NCI-H1048 (cell line): ENCODE measurements around the gene ADAMTSL3.

Experiments used
- DNase-seq: peaks from one replicate; lab custom pipeline; 2025; lab: John Stamatoyannopoulos, UW

Gene ADAMTSL3

GRCh38 chr15:83970295-83970890 lies 316.5 kb downstream of the ADAMTSL3 start:
- DNase-seq, result no peak

GRCh38 chr15:83971992-83972391 lies 318.1 kb downstream of the ADAMTSL3 start:
- DNase-seq, result no peak

- DNase-seq, result no peak
These were observed 319.9 kb downstream of the ADAMTSL3 start for GRCh38 chr15:83973816-83974215.

GRCh38 chr15:83977992-83978391 lies 324.1 kb downstream of the ADAMTSL3 start:
- no peak for DNase-seq

- DNase-seq, result no peak
These were observed 324.7 kb downstream of the ADAMTSL3 start for GRCh38 chr15:83978588-83978987.

GRCh38 chr15:83980637-83981036 lies 326.7 kb downstream of the ADAMTSL3 start:
- no peak for DNase-seq

- DNase-seq, result no peak
These were observed 328.8 kb downstream of the ADAMTSL3 start for GRCh38 chr15:83982748-83983147.

- no peak for DNase-seq
These were observed 329.9 kb downstream of the ADAMTSL3 start for GRCh38 chr15:83983634-83984458.

- DNase-seq, result no peak
These were observed 330.7 kb downstream of the ADAMTSL3 start for GRCh38 chr15:83984601-83985000.

- DNase-seq, result no peak
These were observed 337.2 kb downstream of the ADAMTSL3 start for GRCh38 chr15:83991163-83991562.

GRCh38 chr15:83992324-83993031 lies 338.6 kb downstream of the ADAMTSL3 start:
- DNase-seq, result no peak

- DNase-seq, result no peak
These were observed 339.7 kb downstream of the ADAMTSL3 start for GRCh38 chr15:83993591-83993990.

- no peak for DNase-seq
These were observed 344.6 kb downstream of the ADAMTSL3 start for GRCh38 chr15:83998486-83998885.

GRCh38 chr15:83999396-84000135 lies 345.6 kb downstream of the ADAMTSL3 start:
- no peak for DNase-seq

GRCh38 chr15:84001037-84001436 lies 347.1 kb downstream of the ADAMTSL3 start:
- no peak for DNase-seq

GRCh38 chr15:84001655-84002054 lies 347.7 kb downstream of the ADAMTSL3 start:
- no peak for DNase-seq

- DNase-seq, result no peak
These were observed 350.0 kb downstream of the ADAMTSL3 start for GRCh38 chr15:84003791-84004503.

GRCh38 chr15:84006421-84006820 lies 352.5 kb downstream of the ADAMTSL3 start:
- no peak for DNase-seq

GRCh38 chr15:84009616-84010015 lies 355.7 kb downstream of the ADAMTSL3 start:
- DNase-seq, result no peak

- no peak for DNase-seq
These were observed 356.3 kb downstream of the ADAMTSL3 start for GRCh38 chr15:84010246-84010645.

GRCh38 chr15:84016371-84016770 lies 362.4 kb downstream of the ADAMTSL3 start:
- no peak for DNase-seq

GRCh38 chr15:84022516-84022915 lies 368.6 kb downstream of the ADAMTSL3 start:
- no peak for DNase-seq
